ENCODE results near the gene HMGCR. TPM values are rescaled to one million over a fixed set of nuclear protein-coding genes. Genes with fewer than 3 reads are reported as not detected.

HMGCR gene
- total RNA-seq, 4 donors from 2014 or later, result 9.6 to 17.4 (median 12.6) TPM

DNA sequence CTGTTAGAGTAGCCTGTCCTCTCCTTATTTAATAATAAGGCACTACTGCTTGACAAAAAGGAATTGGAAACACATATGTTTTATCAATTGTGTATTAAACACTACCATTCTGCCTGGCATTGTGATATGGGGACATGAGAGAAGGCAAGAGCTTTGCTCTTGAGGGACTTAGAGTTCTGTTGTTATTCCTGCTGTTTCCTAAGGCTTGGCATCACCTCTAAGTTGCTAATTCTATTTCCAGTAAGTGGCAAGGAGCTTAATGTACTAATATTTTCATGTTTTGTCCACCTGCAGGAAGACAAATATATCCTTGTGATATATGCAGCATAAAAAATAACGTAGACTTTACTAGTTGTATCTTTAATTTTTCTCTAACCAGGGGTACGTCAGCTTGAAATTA lies 12.6 kb downstream of the HMGCR start:
- H3K9me3 ChIP-seq, result no peaks in the 10 kb centered on the region
- no peaks in the 10 kb centered on the region for H3K27me3 ChIP-seq
- WGBS, result 88% methylated on average over 2 of the region's 2 CpGs
- intact Hi-C loops (cut with DNase I), result no loop called here
- TF ChIP-seq, protein P1, sequence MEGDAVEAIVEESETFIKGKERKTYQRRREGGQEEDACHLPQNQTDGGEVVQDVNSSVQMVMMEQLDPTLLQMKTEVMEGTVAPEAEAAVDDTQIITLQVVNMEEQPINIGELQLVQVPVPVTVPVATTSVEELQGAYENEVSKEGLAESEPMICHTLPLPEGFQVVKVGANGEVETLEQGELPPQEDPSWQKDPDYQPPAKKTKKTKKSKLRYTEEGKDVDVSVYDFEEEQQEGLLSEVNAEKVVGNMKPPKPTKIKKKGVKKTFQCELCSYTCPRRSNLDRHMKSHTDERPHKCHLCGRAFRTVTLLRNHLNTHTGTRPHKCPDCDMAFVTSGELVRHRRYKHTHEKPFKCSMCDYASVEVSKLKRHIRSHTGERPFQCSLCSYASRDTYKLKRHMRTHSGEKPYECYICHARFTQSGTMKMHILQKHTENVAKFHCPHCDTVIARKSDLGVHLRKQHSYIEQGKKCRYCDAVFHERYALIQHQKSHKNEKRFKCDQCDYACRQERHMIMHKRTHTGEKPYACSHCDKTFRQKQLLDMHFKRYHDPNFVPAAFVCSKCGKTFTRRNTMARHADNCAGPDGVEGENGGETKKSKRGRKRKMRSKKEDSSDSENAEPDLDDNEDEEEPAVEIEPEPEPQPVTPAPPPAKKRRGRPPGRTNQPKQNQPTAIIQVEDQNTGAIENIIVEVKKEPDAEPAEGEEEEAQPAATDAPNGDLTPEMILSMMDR (IDR thresholded peaks at IDR 0.05), result no peak
- no peak for TF ChIP-seq POLR2A (IDR thresholded peaks at IDR 0.05; ENCODE audit: low read depth)
- TF ChIP-seq EP300 (IDR thresholded peaks at IDR 0.05), result no peak
- TF ChIP-seq POLR2AphosphoS5 (IDR thresholded peaks at IDR 0.05), result no peak
- no peaks in the 10 kb centered on the region for H3K4me1 ChIP-seq
- H3K4me3 ChIP-seq, result no peak overlapping the region
- H3K27ac ChIP-seq (replicated peaks in 1 of 4), result no peak overlapping the region
- H3K36me3 ChIP-seq, result peaks cover 42 to 98% (median 65%) of the 10 kb centered on the region in 4 donors
- DNase-seq (ENCODE audit: extremely low spot score), result no peak

DNA sequence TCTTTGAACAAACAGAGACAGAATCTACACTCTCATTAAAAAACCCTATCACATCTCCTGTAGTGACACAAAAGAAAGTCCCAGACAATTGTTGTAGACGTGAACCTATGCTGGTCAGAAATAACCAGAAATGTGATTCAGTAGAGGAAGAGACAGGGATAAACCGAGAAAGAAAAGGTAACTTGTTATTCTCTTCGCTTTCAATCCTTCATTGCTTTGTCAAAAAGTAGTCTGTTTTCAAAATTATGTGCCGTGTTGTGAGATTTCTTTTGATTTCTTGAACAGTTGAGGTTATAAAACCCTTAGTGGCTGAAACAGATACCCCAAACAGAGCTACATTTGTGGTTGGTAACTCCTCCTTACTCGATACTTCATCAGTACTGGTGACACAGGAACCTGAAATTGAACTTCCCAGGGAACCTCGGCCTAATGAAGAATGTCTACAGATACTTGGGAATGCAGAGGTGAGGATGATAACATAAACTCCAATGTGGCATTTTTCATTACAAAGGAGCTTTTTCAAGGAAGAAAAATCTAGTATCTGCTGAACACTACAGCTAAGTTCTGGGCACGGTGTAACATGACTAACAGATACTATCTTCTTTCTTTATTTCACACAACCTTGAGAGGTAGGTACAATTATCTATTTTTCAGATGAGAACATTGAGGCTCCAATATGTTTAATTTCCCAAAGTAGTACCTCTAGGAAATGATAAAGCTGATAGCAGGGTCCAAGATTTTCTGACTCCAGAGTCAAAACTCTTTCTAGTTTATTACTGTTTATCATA lies 14.3 kb downstream of the HMGCR start:
- no peak for TF ChIP-seq POLR2AphosphoS5 (IDR thresholded peaks at IDR 0.05)
- no peak for TF ChIP-seq EP300 (IDR thresholded peaks at IDR 0.05)
- TF ChIP-seq, protein P1 (IDR thresholded peaks at IDR 0.05), result no peak
- no peak for TF ChIP-seq POLR2A (IDR thresholded peaks at IDR 0.05; ENCODE audit: low read depth)
- Histone ChIP-seq H3K4me3 (no peak overlapping the region), H3K36me3 (peaks cover 48 to 98% (median 72%) of the 10 kb centered on the region in 4 donors), H3K4me1 (no peaks in the 10 kb centered on the region), H3K27ac (replicated peaks in 1 of 4) (no peak overlapping the region), H3K9me3 (no peaks in the 10 kb centered on the region), H3K27me3 (no peaks in the 10 kb centered on the region)
- 89% methylated on average over 7 of the region's 7 CpGs for whole genome bisulfite sequencing
- intact Hi-C loops (cut with DNase I), result no loop called here
- no peak for DNase-seq (ENCODE audit: extremely low spot score)

DNA sequence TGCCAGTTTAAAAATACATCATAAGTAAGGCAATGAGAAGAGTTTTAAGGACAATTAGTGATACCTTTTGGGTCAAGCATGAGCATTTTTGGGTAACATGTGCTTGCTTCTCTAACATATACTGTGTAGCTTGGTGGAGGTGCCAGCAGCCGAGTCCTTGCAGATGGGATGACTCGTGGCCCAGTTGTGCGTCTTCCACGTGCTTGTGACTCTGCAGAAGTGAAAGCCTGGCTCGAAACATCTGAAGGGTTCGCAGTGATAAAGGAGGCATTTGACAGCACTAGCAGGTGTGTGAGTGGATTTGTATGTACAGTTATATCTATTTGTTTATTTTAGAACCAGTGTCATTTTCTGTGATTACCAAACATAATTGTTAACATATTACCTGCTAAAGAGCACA lies 18.2 kb downstream of the HMGCR start:
- TF ChIP-seq, protein P1 (IDR thresholded peaks at IDR 0.05), result no peak
- TF ChIP-seq POLR2A (IDR thresholded peaks at IDR 0.05; ENCODE audit: low read depth), result no peak
- no peak for TF ChIP-seq POLR2AphosphoS5 (IDR thresholded peaks at IDR 0.05)
- TF ChIP-seq EP300 (IDR thresholded peaks at IDR 0.05), result no peak
- no peak for DNase-seq (ENCODE audit: extremely low spot score)
- H3K4me1 ChIP-seq, result no peaks in the 10 kb centered on the region
- 89% methylated on average over 6 of the region's 6 CpGs for WGBS
- intact Hi-C loops (cut with DNase I), result no loop called here
- H3K4me3 ChIP-seq, result no peak overlapping the region
- H3K36me3 ChIP-seq, result peaks cover 77 to 99% (median 86%) of the 10 kb centered on the region in 4 donors
- H3K9me3 ChIP-seq, result no peaks in the 10 kb centered on the region
- H3K27ac ChIP-seq (replicated peaks in 1 of 4), result no peak overlapping the region
- H3K27me3 ChIP-seq, result no peaks in the 10 kb centered on the region

DNA sequence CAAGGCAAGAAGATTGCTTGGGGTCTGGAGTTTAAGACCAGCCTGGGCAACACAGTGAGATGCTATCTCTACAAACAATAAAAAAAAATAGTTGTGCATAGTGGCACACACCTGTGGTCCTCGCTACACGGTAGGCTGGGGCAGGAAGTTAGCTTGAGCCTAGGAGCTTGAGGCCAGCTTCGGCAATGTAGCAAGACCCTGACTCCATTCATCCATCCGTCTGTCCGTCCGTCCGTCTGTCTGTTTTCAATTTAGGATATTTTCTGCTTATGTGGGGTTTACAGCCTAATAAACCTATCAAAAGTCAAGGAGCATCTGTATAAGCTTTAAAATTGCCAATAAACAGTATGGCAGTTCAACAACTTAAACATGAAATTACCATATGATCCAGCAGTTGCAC lies 19.7 kb downstream of the HMGCR start:
- Histone ChIP-seq H3K27ac (replicated peaks in 1 of 4) (no peak overlapping the region), H3K36me3 (peaks cover 63 to 98% (median 83%) of the 10 kb centered on the region in 4 donors), H3K4me3 (no peak overlapping the region), H3K27me3 (no peaks in the 10 kb centered on the region), H3K4me1 (no peaks in the 10 kb centered on the region), H3K9me3 (no peaks in the 10 kb centered on the region)
- TF ChIP-seq, protein P1 (IDR thresholded peaks at IDR 0.05), result no peak
- TF ChIP-seq POLR2A (IDR thresholded peaks at IDR 0.05; ENCODE audit: low read depth), result no peak
- no peak for TF ChIP-seq EP300 (IDR thresholded peaks at IDR 0.05)
- no peak for TF ChIP-seq POLR2AphosphoS5 (IDR thresholded peaks at IDR 0.05)
- WGBS, result 97% methylated on average over 7 of the region's 7 CpGs
- intact Hi-C loops (cut with DNase I), result no loop called here
- no peak for DNase-seq (ENCODE audit: extremely low spot score)

Measured in esophagus muscularis mucosa (tissue), 4 donors.